ENCODE measurements around the gene HTR1D. TPM values are rescaled to one million over a fixed set of nuclear protein-coding genes. Genes with fewer than 3 reads are reported as not detected.

HTR1D gene
- total RNA-seq, 5 donors from 2014 or later (not counting 1 experiment from before 2014, with no cell fraction given): not detected

DNA sequence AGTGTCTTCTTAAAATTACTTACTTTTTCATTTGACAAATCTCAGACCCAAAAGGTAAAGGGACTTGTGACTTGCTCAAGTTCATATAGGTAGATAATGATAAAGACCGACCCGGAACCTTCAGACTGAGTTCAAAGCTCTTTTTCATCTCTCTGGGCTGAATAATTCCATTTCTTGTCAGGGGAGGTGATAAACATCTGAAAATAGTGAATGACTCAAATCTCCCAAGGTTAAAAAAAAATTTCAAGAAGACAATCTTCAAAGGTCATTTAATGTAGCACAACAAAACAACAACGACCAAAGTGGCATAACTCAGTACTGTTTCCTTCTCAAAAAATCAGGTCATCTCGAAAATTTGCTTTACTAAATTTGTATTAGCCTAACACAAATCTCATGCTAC lies 69.2 kb downstream of the HTR1D start:
- CTCF ChIA-PET: interaction anchor here (0.5 to 1.5 kb wide), 7 partner anchors 11 to 49 kb away, joined by 3 to 7 read pairs (median 4); partner anchors contain the start of gene LUZP1 (in 1 of the 2)
- Histone ChIP-seq H3K4me1 (ENCODE audit: control insufficient read depth in 1 of 2, extremely low read depth in 1 of 2, insufficient read depth in 2 of 2, low read length in 2 of 2) (peaks cover 3 to 8% of the 10 kb centered on the region in 2 experiments), H3K27me3 (replicated peaks in 1 of 2; ENCODE audit: control insufficient read depth in 2 of 2, extremely low read depth in 1 of 2, insufficient read depth in 2 of 2, low read length in 1 of 2) (no peaks in the 10 kb centered on the region), H3K36me3 (ENCODE audit: control insufficient read depth in 2 of 2, extremely low read depth in 1 of 2, insufficient read depth in 1 of 2, low read length in 1 of 2) (no peaks in the 10 kb centered on the region), H3K4me3 (ENCODE audit: control insufficient read depth in 1 of 2, extremely low read depth in 1 of 2, low read length in 1 of 2) (no peak overlapping the region), H3K27ac (ENCODE audit: low read length) (no peak overlapping the region), H3K9me3 (no peaks in the 10 kb centered on the region)
- H3K27ac Mint-ChIP-seq: peak overlapping the region; percentile 83 to 84
- DNase-seq (peak in 1 of 35 experiments; percentile 19), ATAC-seq (replicated peaks in 1 of 4) (peak; percentile 44 to 84 (median 72))
- POLR2A ChIA-PET: interaction anchor here (0.6 kb wide), 2 partner anchors 24 to 37 kb away, joined by 3 to 5 read pairs; no protein-coding TSS in a partner anchor
- WGBS (ENCODE audit: insufficient coverage): 13% methylated on average over 1 of the region's 4 CpGs
- no peaks in the 10 kb centered on the region for H3K9me3 Mint-ChIP-seq
- H3K27me3 Mint-ChIP-seq: no peaks in the 10 kb centered on the region
- H3K4me3 Mint-ChIP-seq: peak overlapping the region; percentile 6 to 59 (median 46)
- H3K36me3 Mint-ChIP-seq: no peaks in the 10 kb centered on the region
- H3K4me1 Mint-ChIP-seq: peaks cover 31 to 41% (median 40%) of the 10 kb centered on the region in 3 donors

Other genes starting within 250 kb of the HTR1D start
- not detected for gene LACTBL1, start 244.6 kb downstream of the HTR1D start, total RNA-seq
- gene TEX46, start 201.7 kb downstream of the HTR1D start, total RNA-seq: under 1 TPM in 2 of 5 donors, not detected in 3; 0.61 to 0.79 TPM
- gene KDM1A, start 198.0 kb downstream of the HTR1D start, total RNA-seq: 10 to 100 TPM; 40.8 to 49.3 (median 45.9) TPM
- gene LUZP1, start 48.6 kb downstream of the HTR1D start, total RNA-seq: 10 to 100 TPM; 18.8 to 24.8 (median 19.7) TPM
- gene HNRNPR, start 126.8 kb upstream of the HTR1D start, total RNA-seq: 100 to 1,000 TPM in 4 of 5 donors, 10 to 100 TPM in 1; 98.2 to 122 (median 109) TPM
- 1 to 10 TPM; 4.6 to 9.8 (median 9.3) TPM for gene ZNF436, start 152.3 kb upstream of the HTR1D start, total RNA-seq
- gene TCEA3, start 207.2 kb upstream of the HTR1D start, total RNA-seq: 10 to 100 TPM; 16.1 to 39.9 (median 32.4) TPM

Data from T-cell (primary cell).